GM21576 (cell line): Measurements from ENCODE around the gene NR1D2.
"Not testable (repeated sequence)": the region's sequence is repeated elsewhere in the genome, so short reads cannot be mapped to it uniquely, and the experiment has no call there.

Experiments used
- ATAC-seq: cut with Tn5 transposase; IDR thresholded peaks from one replicate; pipeline ENCODE4 v1.9.1; 2021; ENCODE audit warnings: mild to moderate bottlenecking, moderate library complexity; ENCODE audit not compliant: unreplicated experiment

Gene NR1D2

GRCh38 chr3:24002129-24002528, 57.0 kb downstream of the NR1D2 start:
- ATAC-seq, result no peak

- ATAC-seq, result no peak
These were observed 58.4 kb downstream of the NR1D2 start for GRCh38 chr3:24003466-24003865.

GRCh38 chr3:24004171-24004938, 59.3 kb downstream of the NR1D2 start:
- peak; percentile 89 for ATAC-seq

GRCh38 chr3:24005669-24006068, 60.6 kb downstream of the NR1D2 start:
- no peak for ATAC-seq

- ATAC-seq, result not testable (repeated sequence)
These were observed 65.7 kb downstream of the NR1D2 start for GRCh38 chr3:24010834-24011233.

- peak; percentile 66 for ATAC-seq
These were observed 67.6 kb downstream of the NR1D2 start for GRCh38 chr3:24012589-24013269.

GRCh38 chr3:24017305-24017704, 72.2 kb downstream of the NR1D2 start:
- ATAC-seq, result no peak

- ATAC-seq, result no peak
These were observed 73.9 kb downstream of the NR1D2 start for GRCh38 chr3:24018784-24019570.

GRCh38 chr3:24019585-24019984, 74.5 kb downstream of the NR1D2 start:
- ATAC-seq, result no peak

GRCh38 chr3:24020036-24020691, 75.1 kb downstream of the NR1D2 start:
- ATAC-seq, result no peak

- ATAC-seq, result no peak
These were observed 78.1 kb downstream of the NR1D2 start for GRCh38 chr3:24023197-24023596.

GRCh38 chr3:24025805-24026204, 80.7 kb downstream of the NR1D2 start:
- no peak for ATAC-seq

- not testable (repeated sequence) for ATAC-seq
These were observed 81.6 kb downstream of the NR1D2 start for GRCh38 chr3:24026665-24027064.

- no peak for ATAC-seq
These were observed 82.9 kb downstream of the NR1D2 start for GRCh38 chr3:24027946-24028345.
